HepG2 (cell line): ENCODE data around the gene SUSD6. TPM values are rescaled to one million over a fixed set of nuclear protein-coding genes. Genes with fewer than 3 reads are reported as not detected.

Source experiments
- ATF6 ChIP-seq: sonication (generic); formaldehyde crosslinking; conservative IDR thresholded peaks from 2 replicates; pipeline ENCODE4 v1.4.0; 2020; ENCODE audit warnings: missing genetic modification reagents
- BCL6 ChIP-seq: IDR thresholded peaks from 2 replicates; pipeline ENCODE4 v1.6.1; 2016; ENCODE audit warnings: missing genetic modification reagents, missing compliant biosample characterization
- ELF1 ChIP-seq: sonication (generic); formaldehyde crosslinking; IDR thresholded peaks from 2 replicates; pipeline ENCODE4 v1.4.0; 2020; ENCODE audit warnings: missing genetic modification reagents
- ELF3 ChIP-seq: IDR thresholded peaks from 2 replicates; pipeline ENCODE4 v1.6.1; 2016; ENCODE audit warnings: missing genetic modification reagents, missing compliant biosample characterization
- HNF4G ChIP-seq, 2 experiments: sonication (generic) in 1 of 2; formaldehyde crosslinking in 1 of 2; IDR thresholded peaks; 2 replicates each; pipeline versions ENCODE4 v1.4.0 to v1.6.1; 2011 to 2020; ENCODE audit warnings: borderline replicate concordance in 2 of 2, low read depth in 2 of 2, mild to moderate bottlenecking in 2 of 2, low read length in 1 of 2, missing genetic modification reagents in 1 of 2, moderate library complexity in 1 of 2
- IRF1 ChIP-seq: sonication (generic); formaldehyde crosslinking; IDR thresholded peaks from 2 replicates; pipeline ENCODE4 v1.4.0; 2020; ENCODE audit warnings: low read depth, mild to moderate bottlenecking, missing genetic modification reagents
- LCORL ChIP-seq, 2 experiments: fragments of 450-650 bp in 1 of 2; sonication (generic) in 1 of 2; formaldehyde crosslinking in 1 of 2; IDR thresholded peaks; 2 replicates each; pipeline versions ENCODE4 v1.5.0 to v1.6.1; 2017 to 2020; ENCODE audit warnings: antibody characterized with exemption in 1 of 2, missing genetic modification reagents in 1 of 2
- NFKB2 ChIP-seq: sonication (generic); formaldehyde crosslinking; IDR thresholded peaks from 2 replicates; pipeline ENCODE4 v1.4.0; 2020; ENCODE audit warnings: missing genetic modification reagents, borderline replicate concordance
- PAXIP1 ChIP-seq: sonication (generic); formaldehyde crosslinking; conservative IDR thresholded peaks from 2 replicates; pipeline ENCODE4 v1.4.0; 2020; ENCODE audit warnings: mild to moderate bottlenecking, missing genetic modification reagents, moderate library complexity
- RXRB ChIP-seq: IDR thresholded peaks from 2 replicates; pipeline ENCODE4 v1.6.1; 2016; ENCODE audit warnings: borderline replicate concordance, missing genetic modification reagents, missing compliant biosample characterization
- SIX1 ChIP-seq: sonication (generic); formaldehyde crosslinking; IDR thresholded peaks from 2 replicates; pipeline ENCODE4 v1.4.0; 2020; ENCODE audit warnings: missing genetic modification reagents, borderline replicate concordance
- SOX6 ChIP-seq, 2 experiments: fragments of 450-650 bp in 1 of 2; sonication (generic) in 1 of 2; formaldehyde crosslinking in 1 of 2; IDR thresholded peaks; 2 replicates each; pipeline versions ENCODE4 v1.4.0 to v1.6.1; 2017 to 2020; ENCODE audit warnings: antibody characterized with exemption in 1 of 2, mild to moderate bottlenecking in 1 of 2, missing genetic modification reagents in 1 of 2
- ZNF260 ChIP-seq: sonication (generic); formaldehyde crosslinking; IDR thresholded peaks from 2 replicates; pipeline ENCODE4 v1.4.0; 2020; ENCODE audit warnings: missing genetic modification reagents, low read depth, mild to moderate bottlenecking, borderline replicate concordance
- ZNF556 ChIP-seq: sonication (generic); formaldehyde crosslinking; IDR thresholded peaks from 2 replicates; pipeline ENCODE4 v1.4.0; 2020; ENCODE audit warnings: mild to moderate bottlenecking, missing genetic modification reagents, borderline replicate concordance
- ZNF580 ChIP-seq: IDR thresholded peaks from 2 replicates; pipeline ENCODE4 v1.6.1; 2016; ENCODE audit warnings: low read depth, borderline replicate concordance
- ZSCAN9 ChIP-seq: IDR thresholded peaks from 2 replicates; pipeline ENCODE4 v1.6.1; 2016; ENCODE audit warnings: borderline replicate concordance
- polyA plus RNA-seq, 8 experiments: library from polyadenylated mRNA; depleted of rRNA in 3 of 8; stranded (reverse) in 7 of 8; unstranded in 1 of 8; fragments of >200 nt; fragmentation: Illumina TruSeq in 4 of 8; extraction: Trizol in 4 of 8; gene quantifications; 2 replicates each; pipeline versions ENCODE4 v1.2.1 to v1.2.3, GENCODE V29; 2011 to 2016; ENCODE audit warnings: low read depth in 4 of 8, missing spikeins in 1 of 8, mixed read lengths in 1 of 8; ENCODE audit not compliant: insufficient read depth in 1 of 8
- total RNA-seq, 5 experiments: library from RNA; depleted of rRNA; stranded (reverse); fragments of >200 nt; fragmentation: Illumina TruSeq; extraction: Trizol; gene quantifications; 2 replicates each; pipeline ENCODE4 v1.2.3, GENCODE V29; 2016; ENCODE audit warnings: low read depth in 1 of 5
- TF ChIP-seq, protein P1 (sequence below): IDR thresholded peaks from 2 replicates; pipeline ENCODE4 v1.6.1; 2016; ENCODE audit warnings: low read depth

SUSD6 gene
- total and polyA plus RNA-seq, 2 of the 13 experiments (the other 11 are each of a cell fraction or from before 2014, with no cell fraction given) = 7.2 to 7.4 TPM

DNA sequence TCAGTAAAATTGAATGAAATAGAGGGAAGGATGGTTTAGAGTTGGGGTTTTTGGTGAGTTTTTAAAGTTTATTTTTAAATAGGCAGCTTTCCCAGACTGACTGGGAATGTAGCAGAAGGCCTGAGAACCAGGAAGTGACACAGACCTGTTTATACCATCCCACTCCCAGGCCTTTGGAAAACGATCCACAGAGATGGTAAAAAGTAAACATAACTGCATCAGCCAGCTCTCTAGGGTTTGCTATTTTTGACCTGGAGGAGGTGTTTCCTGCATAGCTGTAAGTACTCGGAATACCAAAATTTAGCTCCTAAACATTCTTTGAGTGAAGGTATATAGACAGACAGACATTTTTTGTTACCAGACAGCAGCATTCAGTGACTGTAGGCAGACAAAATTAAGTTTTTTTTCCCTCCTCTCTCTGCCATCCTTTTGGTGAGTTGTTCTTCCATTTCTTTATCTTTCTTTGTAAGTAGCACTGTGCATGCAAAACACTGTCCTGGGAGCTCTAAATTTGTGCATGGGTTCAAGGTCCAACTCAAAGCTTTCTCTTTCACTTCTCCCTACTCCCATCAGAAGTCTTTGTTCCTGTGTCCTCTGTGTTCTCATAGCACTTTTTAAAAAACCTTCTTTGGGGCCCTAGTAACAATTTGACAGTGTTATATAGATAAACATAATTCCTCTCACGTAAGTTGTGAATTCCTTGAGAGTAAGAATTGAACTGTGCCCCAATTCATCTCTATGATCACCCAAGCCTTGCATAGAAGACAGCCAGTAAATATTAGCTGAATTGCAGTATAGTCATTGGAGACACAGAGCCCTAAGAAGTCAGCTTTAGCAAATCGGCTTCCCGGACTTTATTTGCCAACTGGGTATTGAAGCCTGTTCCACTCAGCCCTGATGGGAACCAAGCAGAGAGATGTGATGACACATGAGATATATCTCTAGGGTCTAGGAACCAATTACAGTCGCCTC lies 37.4 kb downstream of the SUSD6 start (continued):
- TF ChIP-seq ZNF556 (CRISPR knock-in tag) = 0 out of 2 replicates have a peak, but pooled peaks have one; percentile 31
- TF ChIP-seq HNF4G (IDR thresholded peaks at IDR 0.05; ENCODE audit: borderline replicate concordance, low read depth, low read length) = peak; percentile 45; the same call in 1 of the 2 replicates
- peak; percentile 15; the same call in 1 of the 2 replicates for TF ChIP-seq HNF4G (CRISPR knock-in tag; IDR thresholded peaks at IDR 0.05; ENCODE audit: borderline replicate concordance, low read depth)
- no peak for TF ChIP-seq ATF6 (CRISPR knock-in tag)
- peak; percentile 97 for TF ChIP-seq ELF3 (CRISPR knock-in tag)
- peak; percentile 84 for TF ChIP-seq ELF1
- TF ChIP-seq PAXIP1 = peak; percentile 65
- TF ChIP-seq BCL6 (CRISPR knock-in tag) = peak; percentile 90
- TF ChIP-seq LCORL (IDR thresholded peaks at IDR 0.05) = no peak; the same call in 1 of the 2 replicates
- peak; percentile 53; the same call in 1 of the 2 replicates for TF ChIP-seq LCORL (CRISPR knock-in tag; IDR thresholded peaks at IDR 0.05)
- TF ChIP-seq, protein P1, sequence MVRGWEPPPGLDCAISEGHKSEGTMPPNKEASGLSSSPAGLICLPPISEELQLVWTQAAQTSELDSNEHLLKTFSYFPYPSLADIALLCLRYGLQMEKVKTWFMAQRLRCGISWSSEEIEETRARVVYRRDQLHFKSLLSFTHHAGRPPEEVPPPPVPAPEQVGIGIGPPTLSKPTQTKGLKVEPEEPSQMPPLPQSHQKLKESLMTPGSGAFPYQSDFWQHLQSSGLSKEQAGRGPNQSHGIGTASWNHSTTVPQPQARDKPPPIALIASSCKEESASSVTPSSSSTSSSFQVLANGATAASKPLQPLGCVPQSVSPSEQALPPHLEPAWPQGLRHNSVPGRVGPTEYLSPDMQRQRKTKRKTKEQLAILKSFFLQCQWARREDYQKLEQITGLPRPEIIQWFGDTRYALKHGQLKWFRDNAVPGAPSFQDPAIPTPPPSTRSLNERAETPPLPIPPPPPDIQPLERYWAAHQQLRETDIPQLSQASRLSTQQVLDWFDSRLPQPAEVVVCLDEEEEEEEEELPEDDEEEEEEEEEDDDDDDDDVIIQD (CRISPR knock-in tag) = peak; percentile 45; the same call in 1 of the 2 replicates
- TF ChIP-seq ZSCAN9 (CRISPR knock-in tag) = 0 out of 2 replicates have a peak, but pooled peaks have one; percentile 15
- no peak for TF ChIP-seq SOX6 (IDR thresholded peaks at IDR 0.05)
- peak; percentile 56; the same call in 1 of the 2 replicates for TF ChIP-seq SOX6 (CRISPR knock-in tag; IDR thresholded peaks at IDR 0.05)
- peak; percentile 31 for TF ChIP-seq RXRB (CRISPR knock-in tag)
- TF ChIP-seq SIX1 (CRISPR knock-in tag) = 0 out of 2 replicates have a peak, but pooled peaks have one; percentile 20
- TF ChIP-seq IRF1 (CRISPR knock-in tag) = peak; percentile 89; the same call in 1 of the 2 replicates
- no peak for TF ChIP-seq ZNF260
- no peak for TF ChIP-seq NFKB2
- TF ChIP-seq ZNF580 (CRISPR knock-in tag) = no peak
- TF ChIP-seq, all 625 proteins: peak for 50
